Raji (cell line): ENCODE results near the gene RNF126.

Source experiments
- POLR2A ChIP-seq: IDR thresholded peaks from 2 replicates; pipeline ENCODE4 v1.6.1; 2011; ENCODE audit warnings: low read depth, low read length, control low read depth; ENCODE audit not compliant: insufficient read depth

Gene RNF126

GRCh38 chr19:625257-625656 lies 37.8 kb downstream of the RNF126 start:
- TF ChIP-seq POLR2A: no peak

GRCh38 chr19:624433-625109 lies 38.4 kb downstream of the RNF126 start:
- TF ChIP-seq POLR2A: no peak

GRCh38 chr19:623974-624373 lies 39.0 kb downstream of the RNF126 start:
- no peak for TF ChIP-seq POLR2A

- no peak for TF ChIP-seq POLR2A
These were observed 39.7 kb downstream of the RNF126 start for GRCh38 chr19:623175-623916.

GRCh38 chr19:622666-623065 lies 40.3 kb downstream of the RNF126 start:
- TF ChIP-seq POLR2A: no peak

GRCh38 chr19:621819-622218 lies 41.2 kb downstream of the RNF126 start:
- no peak for TF ChIP-seq POLR2A

- TF ChIP-seq POLR2A: no peak
These were observed 42.7 kb downstream of the RNF126 start for GRCh38 chr19:620166-620862.

- TF ChIP-seq POLR2A: no peak
These were observed 43.6 kb downstream of the RNF126 start for GRCh38 chr19:619286-620002.

GRCh38 chr19:618674-619285 lies 44.2 kb downstream of the RNF126 start:
- TF ChIP-seq POLR2A: no peak

- TF ChIP-seq POLR2A: no peak
These were observed 44.8 kb downstream of the RNF126 start for GRCh38 chr19:618247-618619.

GRCh38 chr19:617551-618246 lies 45.3 kb downstream of the RNF126 start:
- no peak for TF ChIP-seq POLR2A

- TF ChIP-seq POLR2A: no peak
These were observed 46.1 kb downstream of the RNF126 start for GRCh38 chr19:616747-617526.

- no peak for TF ChIP-seq POLR2A
These were observed 46.8 kb downstream of the RNF126 start for GRCh38 chr19:616062-616700.
